Measurements from ENCODE around the gene SNRNP35. TPM values are rescaled to one million over a fixed set of nuclear protein-coding genes. Genes with fewer than 3 reads are reported as not detected.

The SNRNP35 gene
- total and polyA plus RNA-seq, 9 of the 15 experiments (the other 6 are each of a cell fraction or from before 2014, with no cell fraction given) = 17.7 to 41.0 (median 25.5) TPM

GRCh38 chr12:123499332-123499731, 41.4 kb downstream of the SNRNP35 start:
- no peaks in the 10 kb centered on the region for H4K20me1 ChIP-seq (replicated peaks; ENCODE audit: control insufficient read depth, insufficient read depth, low read length)
- H3K4me1 ChIP-seq (replicated peaks in 1 of 2; ENCODE audit: control insufficient read depth in 2 of 2, insufficient read depth in 2 of 2, low read length in 2 of 2) = peaks cover 2 to 14% of the 10 kb centered on the region in 2 experiments; a peak in 4 of 5 replicates
- peaks cover 23% of the 10 kb centered on the region; the same call in 2 of the 3 replicates for H3K36me3 ChIP-seq (ENCODE audit: control insufficient read depth, insufficient read depth, low read length)
- no TSS peak for BruUV-seq (replicated peaks)
- CTCF ChIA-PET (ENCODE audit: low intra/inter-chr PET ratio) = no interaction called here
- ATAC-seq (no peak), DNase-seq (ENCODE audit: extremely low read depth in 1 of 4, low spot score in 3 of 4) (no peak), FAIRE-seq (no peak)
- TF ChIP-seq ZBTB9 (CRISPR knock-in tag; IDR thresholded peaks at IDR 0.05) = no peak
- TF ChIP-seq SRSF1 (IDR thresholded peaks at IDR 0.05; ENCODE audit: low read depth, low read length) = no peak
- POLR2A ChIA-PET = interaction anchor here (1.4 kb wide), 1 partner anchor 23 kb away, joined by 5 read pairs; no protein-coding TSS in a partner anchor
- H3K27me3 ChIP-seq (ENCODE audit: control insufficient read depth in 2 of 2, insufficient read depth in 2 of 2, low read length in 2 of 2) = no peaks in the 10 kb centered on the region
- no peak overlapping the region for H3K4me2 ChIP-seq (ENCODE audit: insufficient read depth, low read length)
- no peak overlapping the region for H3K27ac ChIP-seq (ENCODE audit: extremely low read depth, low read depth, low read length)
- no peak overlapping the region for H3K4me3 ChIP-seq
- no peaks in the 10 kb centered on the region for H3K9me3 ChIP-seq (replicated peaks; ENCODE audit: control insufficient read depth, insufficient read depth, low read depth, low read length)
- intact Hi-C loops (cut with micrococcal nuclease) = no loop called here
- H2AFZ ChIP-seq (ENCODE audit: low read depth, low read length) = no peak overlapping the region
- no peaks in the 10 kb centered on the region for H3K9me1 ChIP-seq (ENCODE audit: control insufficient read depth, insufficient read depth, low read length)
- WGBS (ENCODE audit: insufficient coverage, low coverage, missing lambda C conversion rate) = 88% methylated on average over 11 of the region's 16 CpGs
- in situ Hi-C loops (cut with MboI) = no loop called here
- H3K79me2 ChIP-seq (ENCODE audit: control insufficient read depth, insufficient read depth, low read length) = no peaks in the 10 kb centered on the region
- no peak overlapping the region; a peak in 1 of 4 replicates for H3K9ac ChIP-seq (ENCODE audit: insufficient read depth in 1 of 2, low read depth in 2 of 2, low read length in 2 of 2)

- H3K79me2 ChIP-seq (ENCODE audit: control insufficient read depth, insufficient read depth, low read length) = no peaks in the 10 kb centered on the region
- no peaks in the 10 kb centered on the region for H3K27me3 ChIP-seq (ENCODE audit: control insufficient read depth in 2 of 2, insufficient read depth in 2 of 2, low read length in 2 of 2)
- ChIA-PET POLR2A (no interaction called here), CTCF (ENCODE audit: low intra/inter-chr PET ratio) (no interaction called here)
- H2AFZ ChIP-seq (ENCODE audit: low read depth, low read length) = no peak overlapping the region
- no peaks in the 10 kb centered on the region for H3K9me1 ChIP-seq (ENCODE audit: control insufficient read depth, insufficient read depth, low read length)
- peaks cover 23% of the 10 kb centered on the region; the same call in 1 of the 3 replicates for H3K36me3 ChIP-seq (ENCODE audit: control insufficient read depth, insufficient read depth, low read length)
- FAIRE-seq (no peak), ATAC-seq (no peak), DNase-seq (ENCODE audit: extremely low read depth in 1 of 4, low spot score in 3 of 4) (no peak)
- intact Hi-C loops (cut with micrococcal nuclease) (no loop called here), in situ Hi-C loops (cut with MboI) (no loop called here)
- H3K9me3 ChIP-seq (replicated peaks; ENCODE audit: control insufficient read depth, insufficient read depth, low read depth, low read length) = no peaks in the 10 kb centered on the region
- H3K4me3 ChIP-seq = no peak overlapping the region
- H3K27ac ChIP-seq (ENCODE audit: extremely low read depth, low read depth, low read length) = no peak overlapping the region
- peaks cover 0 to 14% of the 10 kb centered on the region in 2 experiments; a peak in 1 of 5 replicates for H3K4me1 ChIP-seq (replicated peaks in 1 of 2; ENCODE audit: control insufficient read depth in 2 of 2, insufficient read depth in 2 of 2, low read length in 2 of 2)
- H4K20me1 ChIP-seq (replicated peaks; ENCODE audit: control insufficient read depth, insufficient read depth, low read length) = no peaks in the 10 kb centered on the region
- no peak overlapping the region for H3K4me2 ChIP-seq (ENCODE audit: insufficient read depth, low read length)
- no peak overlapping the region for H3K9ac ChIP-seq (ENCODE audit: insufficient read depth in 1 of 2, low read depth in 2 of 2, low read length in 2 of 2)
- WGBS (ENCODE audit: insufficient coverage, low coverage, missing lambda C conversion rate) = 82% methylated on average over 12 of the region's 12 CpGs
- BruUV-seq (replicated peaks) = no TSS peak
- no peak for TF ChIP-seq TRIM28 (IDR thresholded peaks at IDR 0.05)
- no peak for TF ChIP-seq SAP30 (IDR thresholded peaks at IDR 0.05; ENCODE audit: borderline replicate concordance, insufficient read depth, low read depth, low read length, poor library complexity, severe bottlenecking)
- no peak for TF ChIP-seq ZBTB33 (CRISPR knock-in tag; IDR thresholded peaks at IDR 0.05)
- no peak for TF ChIP-seq EZH2 (IDR thresholded peaks at IDR 0.05; ENCODE audit: borderline replicate concordance, low read depth, low read length)
- TF ChIP-seq E4F1 (CRISPR knock-in tag; IDR thresholded peaks at IDR 0.05; ENCODE audit: borderline replicate concordance) = no peak
- TF ChIP-seq BACH1 (tag; IDR thresholded peaks at IDR 0.05) = no peak
- TF ChIP-seq POLR2AphosphoS5 (IDR thresholded peaks at IDR 0.05; ENCODE audit: control insufficient read depth, insufficient read depth, low read depth, low read length) = no peak
Measured at GRCh38 chr12:123502163-123502704, 44.3 kb downstream of the SNRNP35 start.

Data from K562 (cell line).